HL-60 (cell line): ENCODE data around the gene LRP1B.

Experiments used
- POLR2AphosphoS5 ChIP-seq: IDR thresholded peaks from 2 replicates; pipeline ENCODE4 v1.6.1; 2012; ENCODE audit warnings: low read depth
- TF ChIP-seq, protein P1 (sequence below): IDR thresholded peaks from one replicate; pipeline ENCODE4 v1.5.1; 2011; ENCODE audit warnings: low read length, control low read depth, inconsistent platforms; ENCODE audit not compliant: insufficient read depth

GRCh38 chr2:140203347-140203746 lies 1927.5 kb downstream of the LRP1B start:
- TF ChIP-seq, protein P1, sequence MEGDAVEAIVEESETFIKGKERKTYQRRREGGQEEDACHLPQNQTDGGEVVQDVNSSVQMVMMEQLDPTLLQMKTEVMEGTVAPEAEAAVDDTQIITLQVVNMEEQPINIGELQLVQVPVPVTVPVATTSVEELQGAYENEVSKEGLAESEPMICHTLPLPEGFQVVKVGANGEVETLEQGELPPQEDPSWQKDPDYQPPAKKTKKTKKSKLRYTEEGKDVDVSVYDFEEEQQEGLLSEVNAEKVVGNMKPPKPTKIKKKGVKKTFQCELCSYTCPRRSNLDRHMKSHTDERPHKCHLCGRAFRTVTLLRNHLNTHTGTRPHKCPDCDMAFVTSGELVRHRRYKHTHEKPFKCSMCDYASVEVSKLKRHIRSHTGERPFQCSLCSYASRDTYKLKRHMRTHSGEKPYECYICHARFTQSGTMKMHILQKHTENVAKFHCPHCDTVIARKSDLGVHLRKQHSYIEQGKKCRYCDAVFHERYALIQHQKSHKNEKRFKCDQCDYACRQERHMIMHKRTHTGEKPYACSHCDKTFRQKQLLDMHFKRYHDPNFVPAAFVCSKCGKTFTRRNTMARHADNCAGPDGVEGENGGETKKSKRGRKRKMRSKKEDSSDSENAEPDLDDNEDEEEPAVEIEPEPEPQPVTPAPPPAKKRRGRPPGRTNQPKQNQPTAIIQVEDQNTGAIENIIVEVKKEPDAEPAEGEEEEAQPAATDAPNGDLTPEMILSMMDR, result no peak
- TF ChIP-seq POLR2AphosphoS5, result no peak
